ENCODE measurements around the gene ACTN1. TPM values are rescaled to one million over a fixed set of nuclear protein-coding genes. Genes with fewer than 3 reads are reported as not detected.

The ACTN1 gene
- polyA plus RNA-seq, 1 of the 3 experiments (the other 2 are of a cell fraction): 319 TPM

DNA sequence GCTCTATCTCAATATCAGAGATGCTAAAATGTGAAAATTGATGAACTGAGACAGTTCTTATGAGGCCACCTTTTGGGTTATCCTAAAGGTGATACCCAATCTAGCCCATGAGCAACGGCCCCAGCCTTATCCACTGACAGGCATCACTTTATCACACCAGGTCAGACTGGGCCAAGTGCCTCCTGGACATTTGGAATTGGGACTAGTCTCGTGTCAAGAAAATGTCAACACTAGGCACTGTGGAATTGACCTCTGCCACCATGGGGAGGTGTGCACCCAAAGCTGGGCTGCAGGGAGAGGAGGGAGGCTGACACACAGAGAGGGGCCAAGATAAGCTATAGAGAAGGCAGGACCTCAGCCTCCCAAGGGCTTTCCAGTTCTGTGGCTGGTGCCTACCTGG, 107.7 kb downstream of the ACTN1 start:
- no peaks in the 10 kb centered on the region for H3K9me2 ChIP-seq
- H3K9me3 ChIP-seq: no peaks in the 10 kb centered on the region
- H3K27ac ChIP-seq (ENCODE audit: low read depth in 2 of 2, low read length in 1 of 2): no peak overlapping the region
- H3K9ac ChIP-seq: no peak overlapping the region
- POLR2A ChIA-PET: no interaction called here
- H3K36me3 ChIP-seq (replicated peaks in 1 of 2; ENCODE audit: control insufficient read depth in 1 of 2, insufficient read depth in 2 of 2, low read length in 1 of 2): peaks cover 52 to 83% of the 10 kb centered on the region in 2 experiments
- no peaks in the 10 kb centered on the region for H3K4me1 ChIP-seq (ENCODE audit: control insufficient read depth in 1 of 2, insufficient read depth in 2 of 2, low read depth in 1 of 2, low read length in 1 of 2)
- no peaks in the 10 kb centered on the region for H3K27me3 ChIP-seq (ENCODE audit: insufficient read depth)
- CTCF ChIA-PET: interaction anchor here (0.7 to 5.4 kb wide), 7 partner anchors 8 to 390 kb away, joined by 3 to 56 read pairs (median 4); no protein-coding TSS in a partner anchor
- 87% methylated on average over 2 of the region's 2 CpGs for WGBS (ENCODE audit: low lambda C conversion rate)
- H3K4me3 ChIP-seq (ENCODE audit: low read depth in 2 of 2, low read length in 1 of 2): no peak overlapping the region
- peaks cover 61% of the 10 kb centered on the region for H3F3A ChIP-seq (replicated peaks; ENCODE audit: insufficient read depth)
- peaks cover 3% of the 10 kb centered on the region; the same call in 1 of the 2 replicates for H3K79me2 ChIP-seq (ENCODE audit: insufficient read depth)
- H3K4me2 ChIP-seq: no peak overlapping the region
- DNase-seq: no peak
- no peaks in the 10 kb centered on the region; the same call in 1 of the 2 replicates for H4K20me1 ChIP-seq (ENCODE audit: insufficient read depth)
- TF ChIP-seq MEF2A (IDR thresholded peaks at IDR 0.05; ENCODE audit: borderline replicate concordance, low read depth): no peak
- no peak for TF ChIP-seq YY1 (IDR thresholded peaks at IDR 0.05; ENCODE audit: low read depth)
- no peak for TF ChIP-seq GATA2 (CRISPR knock-in tag; IDR thresholded peaks at IDR 0.05)
- no peak for TF ChIP-seq POLR2AphosphoS5 (IDR thresholded peaks at IDR 0.05; ENCODE audit: low read depth, low read length)
- TF ChIP-seq SIN3A (IDR thresholded peaks at IDR 0.05; ENCODE audit: borderline replicate concordance, low read depth, low read length): no peak
- TF ChIP-seq, protein P1, sequence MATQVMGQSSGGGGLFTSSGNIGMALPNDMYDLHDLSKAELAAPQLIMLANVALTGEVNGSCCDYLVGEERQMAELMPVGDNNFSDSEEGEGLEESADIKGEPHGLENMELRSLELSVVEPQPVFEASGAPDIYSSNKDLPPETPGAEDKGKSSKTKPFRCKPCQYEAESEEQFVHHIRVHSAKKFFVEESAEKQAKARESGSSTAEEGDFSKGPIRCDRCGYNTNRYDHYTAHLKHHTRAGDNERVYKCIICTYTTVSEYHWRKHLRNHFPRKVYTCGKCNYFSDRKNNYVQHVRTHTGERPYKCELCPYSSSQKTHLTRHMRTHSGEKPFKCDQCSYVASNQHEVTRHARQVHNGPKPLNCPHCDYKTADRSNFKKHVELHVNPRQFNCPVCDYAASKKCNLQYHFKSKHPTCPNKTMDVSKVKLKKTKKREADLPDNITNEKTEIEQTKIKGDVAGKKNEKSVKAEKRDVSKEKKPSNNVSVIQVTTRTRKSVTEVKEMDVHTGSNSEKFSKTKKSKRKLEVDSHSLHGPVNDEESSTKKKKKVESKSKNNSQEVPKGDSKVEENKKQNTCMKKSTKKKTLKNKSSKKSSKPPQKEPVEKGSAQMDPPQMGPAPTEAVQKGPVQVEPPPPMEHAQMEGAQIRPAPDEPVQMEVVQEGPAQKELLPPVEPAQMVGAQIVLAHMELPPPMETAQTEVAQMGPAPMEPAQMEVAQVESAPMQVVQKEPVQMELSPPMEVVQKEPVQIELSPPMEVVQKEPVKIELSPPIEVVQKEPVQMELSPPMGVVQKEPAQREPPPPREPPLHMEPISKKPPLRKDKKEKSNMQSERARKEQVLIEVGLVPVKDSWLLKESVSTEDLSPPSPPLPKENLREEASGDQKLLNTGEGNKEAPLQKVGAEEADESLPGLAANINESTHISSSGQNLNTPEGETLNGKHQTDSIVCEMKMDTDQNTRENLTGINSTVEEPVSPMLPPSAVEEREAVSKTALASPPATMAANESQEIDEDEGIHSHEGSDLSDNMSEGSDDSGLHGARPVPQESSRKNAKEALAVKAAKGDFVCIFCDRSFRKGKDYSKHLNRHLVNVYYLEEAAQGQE (IDR thresholded peaks at IDR 0.05; ENCODE audit: low read depth, low read length): no peak
- TF ChIP-seq, protein P2, sequence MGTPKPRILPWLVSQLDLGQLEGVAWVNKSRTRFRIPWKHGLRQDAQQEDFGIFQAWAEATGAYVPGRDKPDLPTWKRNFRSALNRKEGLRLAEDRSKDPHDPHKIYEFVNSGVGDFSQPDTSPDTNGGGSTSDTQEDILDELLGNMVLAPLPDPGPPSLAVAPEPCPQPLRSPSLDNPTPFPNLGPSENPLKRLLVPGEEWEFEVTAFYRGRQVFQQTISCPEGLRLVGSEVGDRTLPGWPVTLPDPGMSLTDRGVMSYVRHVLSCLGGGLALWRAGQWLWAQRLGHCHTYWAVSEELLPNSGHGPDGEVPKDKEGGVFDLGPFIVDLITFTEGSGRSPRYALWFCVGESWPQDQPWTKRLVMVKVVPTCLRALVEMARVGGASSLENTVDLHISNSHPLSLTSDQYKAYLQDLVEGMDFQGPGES (IDR thresholded peaks at IDR 0.05; ENCODE audit: low read depth, low read length): no peak
- no peak for TF ChIP-seq FOXJ3 (CRISPR knock-in tag; IDR thresholded peaks at IDR 0.05)
- TF ChIP-seq EP300 (IDR thresholded peaks at IDR 0.05; ENCODE audit: borderline replicate concordance in 1 of 2, low read depth in 1 of 2, low read length in 1 of 2): no peak
- no peak for TF ChIP-seq CHD2 (IDR thresholded peaks at IDR 0.05; ENCODE audit: low read length, partially characterized antibody)
- no peak for TF ChIP-seq GABPA (IDR thresholded peaks at IDR 0.05; ENCODE audit: low read depth)
- no peak overlapping the region for H2AFZ ChIP-seq (ENCODE audit: low read depth)

DNA sequence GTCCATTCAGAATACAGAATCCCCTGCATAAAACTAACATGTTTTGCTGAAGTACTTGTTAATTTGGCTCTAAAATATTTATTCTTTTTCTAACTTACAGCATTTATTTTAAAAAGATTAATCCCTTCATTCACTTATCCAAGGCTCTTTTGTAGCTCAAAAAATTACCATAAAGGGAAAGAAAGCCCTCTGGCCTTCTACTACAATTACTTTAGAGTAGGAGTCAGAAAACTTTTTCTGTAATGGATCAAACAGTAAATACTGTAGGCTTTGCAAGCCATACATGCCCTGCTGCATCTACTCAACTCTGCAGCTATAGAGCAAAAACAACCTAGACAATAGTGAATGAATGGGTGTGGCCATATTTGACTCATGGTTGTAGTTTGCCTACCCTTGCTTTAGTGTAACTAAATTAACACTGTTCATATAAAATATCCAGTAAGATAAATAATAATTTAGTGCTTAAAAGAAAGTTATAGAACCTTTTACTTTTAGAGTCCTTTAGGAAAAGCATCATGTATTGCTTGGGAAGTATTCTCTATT, 112.0 kb downstream of the ACTN1 start:
- Histone ChIP-seq H3K27me3 (ENCODE audit: insufficient read depth) (no peaks in the 10 kb centered on the region), H3K27ac (ENCODE audit: low read depth in 2 of 2, low read length in 1 of 2) (no peak overlapping the region), H3K36me3 (replicated peaks in 1 of 2; ENCODE audit: control insufficient read depth in 1 of 2, insufficient read depth in 2 of 2, low read length in 1 of 2) (peaks cover 13 to 54% of the 10 kb centered on the region in 2 experiments), H3K9me2 (no peaks in the 10 kb centered on the region), H4K20me1 (ENCODE audit: insufficient read depth) (no peaks in the 10 kb centered on the region), H3K79me2 (ENCODE audit: insufficient read depth) (no peaks in the 10 kb centered on the region), H3K4me3 (ENCODE audit: low read depth in 2 of 2, low read length in 1 of 2) (no peak overlapping the region), H3F3A (replicated peaks; ENCODE audit: insufficient read depth) (peaks cover 62% of the 10 kb centered on the region), H3K9me3 (no peaks in the 10 kb centered on the region), H3K4me1 (ENCODE audit: control insufficient read depth in 1 of 2, insufficient read depth in 2 of 2, low read depth in 1 of 2, low read length in 1 of 2) (no peaks in the 10 kb centered on the region), H2AFZ (ENCODE audit: low read depth) (no peak overlapping the region), H3K9ac (no peak overlapping the region), H3K4me2 (no peak overlapping the region)
- POLR2A ChIA-PET: no interaction called here
- CTCF ChIA-PET: interaction anchor here (0.7 to 6.2 kb wide), 5 partner anchors 18 to 240 kb away, joined by 3 to 94 read pairs (median 5); no protein-coding TSS in a partner anchor
- DNase-seq: no peak
- TF ChIP-seq, protein P3, sequence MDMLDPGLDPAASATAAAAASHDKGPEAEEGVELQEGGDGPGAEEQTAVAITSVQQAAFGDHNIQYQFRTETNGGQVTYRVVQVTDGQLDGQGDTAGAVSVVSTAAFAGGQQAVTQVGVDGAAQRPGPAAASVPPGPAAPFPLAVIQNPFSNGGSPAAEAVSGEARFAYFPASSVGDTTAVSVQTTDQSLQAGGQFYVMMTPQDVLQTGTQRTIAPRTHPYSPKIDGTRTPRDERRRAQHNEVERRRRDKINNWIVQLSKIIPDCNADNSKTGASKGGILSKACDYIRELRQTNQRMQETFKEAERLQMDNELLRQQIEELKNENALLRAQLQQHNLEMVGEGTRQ (IDR thresholded peaks at IDR 0.05; ENCODE audit: borderline replicate concordance, low read depth, low read length): no peak
- no peak for TF ChIP-seq RXRA (IDR thresholded peaks at IDR 0.05; ENCODE audit: borderline replicate concordance, low read depth)
- TF ChIP-seq MEF2A (IDR thresholded peaks at IDR 0.05; ENCODE audit: borderline replicate concordance, low read depth): no peak
- TF ChIP-seq SIN3A (IDR thresholded peaks at IDR 0.05; ENCODE audit: borderline replicate concordance, low read depth, low read length): no peak
- TF ChIP-seq CHD2 (IDR thresholded peaks at IDR 0.05; ENCODE audit: low read length, partially characterized antibody): no peak
- TF ChIP-seq JUND (IDR thresholded peaks at IDR 0.05): no peak
- no peak for TF ChIP-seq POLR2AphosphoS5 (IDR thresholded peaks at IDR 0.05; ENCODE audit: low read depth, low read length)
- TF ChIP-seq RAD21 (IDR thresholded peaks at IDR 0.05; ENCODE audit: low read length): no peak
- TF ChIP-seq, protein P4, sequence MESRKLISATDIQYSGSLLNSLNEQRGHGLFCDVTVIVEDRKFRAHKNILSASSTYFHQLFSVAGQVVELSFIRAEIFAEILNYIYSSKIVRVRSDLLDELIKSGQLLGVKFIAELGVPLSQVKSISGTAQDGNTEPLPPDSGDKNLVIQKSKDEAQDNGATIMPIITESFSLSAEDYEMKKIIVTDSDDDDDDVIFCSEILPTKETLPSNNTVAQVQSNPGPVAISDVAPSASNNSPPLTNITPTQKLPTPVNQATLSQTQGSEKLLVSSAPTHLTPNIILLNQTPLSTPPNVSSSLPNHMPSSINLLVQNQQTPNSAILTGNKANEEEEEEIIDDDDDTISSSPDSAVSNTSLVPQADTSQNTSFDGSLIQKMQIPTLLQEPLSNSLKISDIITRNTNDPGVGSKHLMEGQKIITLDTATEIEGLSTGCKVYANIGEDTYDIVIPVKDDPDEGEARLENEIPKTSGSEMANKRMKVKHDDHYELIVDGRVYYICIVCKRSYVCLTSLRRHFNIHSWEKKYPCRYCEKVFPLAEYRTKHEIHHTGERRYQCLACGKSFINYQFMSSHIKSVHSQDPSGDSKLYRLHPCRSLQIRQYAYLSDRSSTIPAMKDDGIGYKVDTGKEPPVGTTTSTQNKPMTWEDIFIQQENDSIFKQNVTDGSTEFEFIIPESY (IDR thresholded peaks at IDR 0.05; ENCODE audit: borderline replicate concordance, low read depth): no peak
- TF ChIP-seq ELF1 (IDR thresholded peaks at IDR 0.05): no peak
- TF ChIP-seq, protein P5, sequence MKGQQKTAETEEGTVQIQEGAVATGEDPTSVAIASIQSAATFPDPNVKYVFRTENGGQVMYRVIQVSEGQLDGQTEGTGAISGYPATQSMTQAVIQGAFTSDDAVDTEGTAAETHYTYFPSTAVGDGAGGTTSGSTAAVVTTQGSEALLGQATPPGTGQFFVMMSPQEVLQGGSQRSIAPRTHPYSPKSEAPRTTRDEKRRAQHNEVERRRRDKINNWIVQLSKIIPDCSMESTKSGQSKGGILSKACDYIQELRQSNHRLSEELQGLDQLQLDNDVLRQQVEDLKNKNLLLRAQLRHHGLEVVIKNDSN (IDR thresholded peaks at IDR 0.05; ENCODE audit: borderline replicate concordance, low read depth): no peak
- no peak for TF ChIP-seq SMC3 (IDR thresholded peaks at IDR 0.05; ENCODE audit: low read depth, low read length)
